Keratinocyte (primary cell): ENCODE measurements around the gene ALKBH2.

Experiments
- EZH2 ChIP-seq: IDR thresholded peaks from one replicate; pipeline ENCODE4 v1.6.1; 2012; ENCODE audit warnings: inconsistent platforms, mild to moderate bottlenecking, low read length, moderate library complexity
- TF ChIP-seq, protein P1 (sequence below), 3 experiments: IDR thresholded peaks in 1 of 3; conservative IDR thresholded peaks in 1 of 3; optimal IDR thresholded peaks in 1 of 3; 2 replicates in 2 of 3; 3 replicates in 1 of 3; pipeline versions ENCODE3 to v1.5.1; 2011; ENCODE audit warnings: low read length in 3 of 3, mild to moderate bottlenecking in 3 of 3, moderate library complexity in 2 of 3, control low read depth in 1 of 3, inconsistent platforms in 1 of 3; ENCODE audit not compliant: insufficient read depth in 2 of 3; ENCODE audit errors: extremely low read depth in 1 of 3

DNA sequence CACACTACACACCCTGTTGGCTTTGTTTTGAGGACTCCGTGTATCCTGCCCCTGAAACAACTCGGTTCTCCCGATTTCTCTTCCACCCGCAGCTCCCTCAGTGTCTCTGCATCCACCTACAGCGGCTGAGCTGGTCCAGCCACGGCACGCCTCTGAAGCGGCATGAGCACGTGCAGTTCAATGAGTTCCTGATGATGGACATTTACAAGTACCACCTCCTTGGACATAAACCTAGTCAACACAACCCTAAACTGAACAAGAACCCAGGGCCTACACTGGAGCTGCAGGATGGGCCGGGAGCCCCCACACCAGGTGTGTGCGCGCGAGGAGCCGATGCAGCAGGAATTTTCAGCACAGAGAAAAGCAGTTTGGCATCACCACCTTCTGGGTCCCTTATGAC is 10.5 kb downstream of the ALKBH2 start:
- TF ChIP-seq, protein P1, sequence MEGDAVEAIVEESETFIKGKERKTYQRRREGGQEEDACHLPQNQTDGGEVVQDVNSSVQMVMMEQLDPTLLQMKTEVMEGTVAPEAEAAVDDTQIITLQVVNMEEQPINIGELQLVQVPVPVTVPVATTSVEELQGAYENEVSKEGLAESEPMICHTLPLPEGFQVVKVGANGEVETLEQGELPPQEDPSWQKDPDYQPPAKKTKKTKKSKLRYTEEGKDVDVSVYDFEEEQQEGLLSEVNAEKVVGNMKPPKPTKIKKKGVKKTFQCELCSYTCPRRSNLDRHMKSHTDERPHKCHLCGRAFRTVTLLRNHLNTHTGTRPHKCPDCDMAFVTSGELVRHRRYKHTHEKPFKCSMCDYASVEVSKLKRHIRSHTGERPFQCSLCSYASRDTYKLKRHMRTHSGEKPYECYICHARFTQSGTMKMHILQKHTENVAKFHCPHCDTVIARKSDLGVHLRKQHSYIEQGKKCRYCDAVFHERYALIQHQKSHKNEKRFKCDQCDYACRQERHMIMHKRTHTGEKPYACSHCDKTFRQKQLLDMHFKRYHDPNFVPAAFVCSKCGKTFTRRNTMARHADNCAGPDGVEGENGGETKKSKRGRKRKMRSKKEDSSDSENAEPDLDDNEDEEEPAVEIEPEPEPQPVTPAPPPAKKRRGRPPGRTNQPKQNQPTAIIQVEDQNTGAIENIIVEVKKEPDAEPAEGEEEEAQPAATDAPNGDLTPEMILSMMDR (optimal IDR thresholded peaks at IDR 0.05 in 1 of 3, IDR thresholded peaks at IDR 0.05 in 1 of 3, conservative IDR thresholded peaks at IDR 0.05 in 1 of 3; ENCODE audit: extremely low read depth in 1 of 3, insufficient read depth in 2 of 3, low read length in 3 of 3), result no peak
- TF ChIP-seq EZH2, result no peak
